Activated CD8-positive, alpha-beta memory T cell treated with anti-CD3 and anti-CD28 coated beads, Interleukin-2, amount 50 U/mL, for 24 hours (primary cell): Measurements from ENCODE around the gene ST3GAL6.

Experiments used
- DNase-seq: peaks from one replicate; pipeline ENCODE4 v3.0.0-alpha.2; 2020; ENCODE audit errors: extremely low read depth

ST3GAL6 gene

DNA sequence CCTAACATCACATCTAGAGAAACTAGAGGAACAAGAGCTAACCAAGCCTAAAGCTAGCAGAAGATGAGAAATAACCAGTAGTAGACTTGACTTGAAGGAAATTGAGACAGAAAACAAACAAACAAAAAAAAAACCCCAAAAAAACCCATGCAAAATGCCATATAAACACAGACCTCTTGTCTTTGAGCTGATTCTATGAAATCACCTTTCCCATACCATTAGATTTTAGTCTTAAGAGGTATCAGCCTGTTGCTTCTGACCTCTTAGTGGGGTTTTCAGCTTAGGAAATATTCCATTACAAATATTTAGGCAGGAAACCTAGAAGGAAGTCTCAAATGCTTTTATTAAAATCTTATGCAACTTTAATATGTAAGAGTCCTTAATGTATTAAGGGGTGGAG is 23.9 kb upstream of the ST3GAL6 start:
- no peak for DNase-seq

DNA sequence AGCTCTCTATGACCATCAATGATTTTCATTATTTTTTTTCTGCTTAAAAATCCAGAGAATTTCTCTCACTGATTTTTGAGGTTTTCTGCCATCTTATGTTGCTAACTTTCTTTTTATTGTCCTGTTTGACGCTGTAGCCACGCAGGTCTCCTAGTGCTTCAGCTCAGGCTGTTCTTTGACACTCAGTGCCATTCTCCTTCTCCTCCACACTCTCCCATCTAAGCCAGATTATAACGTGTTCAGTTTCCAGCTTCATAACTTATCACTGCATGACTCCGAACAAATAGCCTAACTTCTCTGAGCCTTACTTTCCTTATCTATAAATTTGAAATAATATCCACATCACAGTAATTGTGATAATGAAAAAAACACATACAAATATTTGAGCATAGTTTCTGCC is 22.8 kb upstream of the ST3GAL6 start:
- no peak for DNase-seq

DNA sequence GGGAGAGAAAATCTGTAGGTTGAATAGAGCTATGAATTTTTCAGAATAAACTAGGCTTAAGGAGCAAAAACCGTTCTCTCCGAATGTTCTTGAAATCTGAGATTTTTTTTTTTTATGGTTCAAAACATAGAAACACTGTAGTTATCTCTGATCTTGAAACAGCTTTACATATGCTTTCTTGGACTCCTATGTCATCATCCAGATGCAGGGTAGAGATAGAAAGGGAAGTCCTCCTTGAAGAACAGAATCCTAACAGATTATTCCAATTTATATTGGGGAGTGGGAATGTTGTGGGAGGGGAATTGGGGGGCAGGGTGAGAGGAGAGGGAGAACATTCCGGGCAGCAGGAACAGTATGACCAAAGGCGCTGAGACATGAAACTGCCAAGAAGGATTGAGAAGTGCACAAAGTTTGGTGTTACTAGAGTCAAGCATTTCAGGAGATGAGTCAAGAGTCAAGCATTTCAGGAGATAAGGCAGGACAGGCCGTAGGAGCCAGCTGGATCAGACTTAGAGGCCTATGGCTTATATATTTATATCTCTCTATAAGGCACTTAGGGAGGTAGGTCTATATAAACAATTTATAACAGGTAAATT is 21.9 kb upstream of the ST3GAL6 start:
- DNase-seq, result no peak

DNA sequence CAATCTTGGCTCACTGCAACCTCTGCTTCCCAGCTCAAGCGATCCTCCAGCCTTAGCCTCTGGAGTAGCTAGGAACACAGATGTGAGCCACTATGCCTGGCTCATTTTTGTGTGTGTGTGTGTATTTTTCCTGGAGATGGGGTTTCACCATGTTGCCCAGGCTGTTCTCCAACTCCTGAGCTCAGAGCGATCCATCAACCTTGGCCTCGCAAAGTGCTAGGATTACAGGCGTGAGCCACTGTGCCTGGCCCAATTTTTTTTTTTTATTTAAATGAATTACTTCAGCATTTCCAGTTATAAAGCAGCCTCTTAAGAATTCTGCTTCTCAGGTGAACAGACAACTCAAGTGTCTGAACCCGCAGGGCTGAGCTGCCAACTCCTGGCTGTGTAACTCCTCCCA is 20.1 kb upstream of the ST3GAL6 start:
- DNase-seq, result no peak

DNA sequence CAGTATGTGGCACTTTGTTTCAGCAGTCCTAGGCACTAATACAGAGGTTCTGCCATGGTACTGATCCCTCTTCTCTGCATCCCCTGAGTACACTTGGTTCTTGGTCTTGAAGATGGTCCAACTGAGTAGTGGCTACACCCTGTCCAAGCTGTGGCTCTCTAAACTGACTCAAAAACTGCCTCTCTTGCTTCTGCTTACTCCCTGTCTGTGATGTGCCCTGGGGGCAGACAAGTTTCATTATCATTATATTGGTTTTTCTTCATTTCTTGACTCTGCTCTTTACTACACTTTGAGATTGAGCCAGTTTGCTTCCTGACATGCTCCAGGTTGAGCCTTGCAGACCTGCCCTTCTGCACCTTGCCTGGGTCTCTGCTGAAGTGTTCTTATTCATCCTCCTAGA is 18.9 kb upstream of the ST3GAL6 start:
- DNase-seq, result no peak

DNA sequence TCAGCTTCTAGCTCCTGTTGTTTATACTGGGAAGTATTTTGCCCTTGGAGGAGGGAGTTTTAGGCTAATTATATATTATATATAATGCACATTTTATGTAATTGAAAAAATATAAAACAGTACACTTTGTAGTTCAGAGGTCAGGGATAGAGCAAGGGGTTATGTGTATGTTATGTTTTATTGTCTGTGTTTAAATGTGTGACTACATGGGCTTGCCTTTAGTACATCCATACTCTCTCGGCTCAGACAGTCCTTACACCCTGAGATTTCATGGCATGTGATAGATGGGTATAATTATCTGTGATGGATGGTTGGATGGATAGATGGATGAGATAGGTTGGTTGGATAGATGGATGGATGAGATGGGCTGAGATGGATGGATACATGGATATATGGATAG is 17.4 kb upstream of the ST3GAL6 start:
- DNase-seq, result no peak

DNA sequence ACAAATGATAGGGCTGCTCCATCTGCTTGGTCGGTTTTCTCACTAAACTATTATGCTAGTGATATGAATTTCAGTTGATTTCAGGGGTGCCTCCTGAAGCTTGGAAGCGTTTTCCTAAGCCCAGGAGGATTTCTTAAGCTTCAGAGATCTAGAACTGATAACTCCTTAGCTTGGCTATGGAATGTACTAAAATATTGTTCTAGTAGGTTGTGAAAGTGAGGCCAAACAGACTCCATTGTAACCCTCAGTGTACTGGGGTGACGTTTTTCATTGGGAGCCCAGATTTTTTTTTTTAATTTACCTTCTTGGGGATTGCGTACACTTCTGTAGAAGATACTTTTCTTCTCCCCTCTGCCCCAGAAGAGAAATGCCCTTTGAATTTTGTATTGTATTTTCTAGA is 17.0 kb upstream of the ST3GAL6 start:
- DNase-seq, result no peak

DNA sequence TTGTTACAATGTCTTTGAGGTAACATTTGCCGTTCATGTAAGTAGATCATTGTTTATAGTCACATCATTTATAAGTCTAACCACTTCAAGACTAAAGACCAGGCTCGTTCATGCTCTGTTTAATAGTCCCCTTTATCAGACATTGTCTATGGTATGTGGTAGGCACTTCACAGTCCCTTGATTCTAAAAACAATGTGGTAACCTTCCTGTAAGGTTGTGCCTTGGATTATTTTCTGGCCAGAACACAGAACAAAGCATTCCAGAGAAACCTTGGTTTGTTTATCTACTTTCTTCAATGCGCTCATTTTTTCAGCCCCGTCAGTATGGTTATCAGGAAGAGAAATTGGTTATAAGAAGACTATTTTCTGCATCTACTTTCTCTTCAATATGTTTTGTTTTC is 16.3 kb upstream of the ST3GAL6 start:
- DNase-seq, result no peak

DNA sequence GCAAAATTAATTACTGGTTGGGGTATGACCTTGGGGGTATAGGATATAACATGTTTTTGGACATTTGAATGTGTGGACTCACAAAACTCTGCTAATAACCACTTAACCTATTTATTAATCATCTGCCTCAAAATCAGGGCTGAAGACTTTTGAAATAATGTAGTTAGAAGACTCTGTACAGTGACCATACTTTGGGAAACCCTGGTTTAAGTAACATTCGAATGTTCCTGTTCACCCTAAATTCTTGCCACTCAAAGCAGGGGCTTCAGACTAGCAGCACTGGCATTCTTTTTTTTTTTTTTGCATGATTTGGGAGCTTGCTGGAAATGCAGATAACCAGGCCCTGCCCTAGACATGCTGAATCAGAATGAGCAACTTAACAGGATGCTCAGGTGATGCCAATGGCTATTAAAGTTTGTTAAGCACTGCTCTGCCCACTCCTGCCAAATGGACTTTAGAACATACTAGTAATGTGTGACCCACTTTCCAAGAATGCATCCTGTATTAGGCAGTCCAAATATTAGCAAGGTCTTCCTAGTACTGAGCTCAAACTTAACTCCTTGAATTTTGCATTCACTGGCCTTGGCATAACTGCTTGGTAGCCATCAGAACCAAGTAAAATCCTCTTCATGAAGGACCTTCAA is 12.7 kb upstream of the ST3GAL6 start:
- no peak for DNase-seq

DNA sequence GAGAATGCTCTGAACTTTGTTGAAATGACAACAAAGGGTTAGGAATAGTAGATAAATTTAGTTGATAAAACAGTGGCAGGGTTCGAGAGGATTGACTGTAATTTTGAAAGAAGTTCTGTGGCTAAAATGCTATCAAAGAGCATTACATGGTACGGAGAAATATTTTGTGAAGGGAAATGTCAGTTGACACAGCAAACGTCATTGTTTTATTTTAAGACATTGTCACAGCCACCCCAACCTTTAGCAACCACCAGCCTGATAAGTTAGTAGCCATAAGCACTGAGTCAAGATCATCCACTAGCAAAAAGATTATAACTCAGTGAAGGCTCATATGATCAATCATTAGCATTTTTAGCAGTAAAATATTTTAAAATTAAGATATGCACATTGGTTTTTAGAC is 8.7 kb upstream of the ST3GAL6 start:
- DNase-seq, result no peak

DNA sequence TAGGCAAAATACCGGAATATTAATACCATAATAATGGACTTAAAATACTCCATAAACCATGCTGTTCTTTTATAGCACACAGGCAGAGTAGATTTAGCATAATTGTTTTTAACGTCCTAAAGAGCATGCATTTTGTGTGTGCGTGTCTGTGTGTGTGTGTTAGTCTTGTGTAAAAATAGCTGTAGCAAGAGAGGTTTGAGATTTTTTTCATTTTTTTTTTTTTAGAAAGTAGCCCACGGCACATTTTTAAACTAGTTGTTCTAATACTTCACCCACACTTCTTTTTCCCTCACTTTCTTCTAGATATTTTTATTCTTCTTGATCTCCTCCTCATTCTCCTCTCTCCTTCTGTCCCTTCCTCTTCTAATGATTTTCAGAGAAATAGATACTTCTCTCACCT is 7.5 kb upstream of the ST3GAL6 start:
- no peak for DNase-seq

DNA sequence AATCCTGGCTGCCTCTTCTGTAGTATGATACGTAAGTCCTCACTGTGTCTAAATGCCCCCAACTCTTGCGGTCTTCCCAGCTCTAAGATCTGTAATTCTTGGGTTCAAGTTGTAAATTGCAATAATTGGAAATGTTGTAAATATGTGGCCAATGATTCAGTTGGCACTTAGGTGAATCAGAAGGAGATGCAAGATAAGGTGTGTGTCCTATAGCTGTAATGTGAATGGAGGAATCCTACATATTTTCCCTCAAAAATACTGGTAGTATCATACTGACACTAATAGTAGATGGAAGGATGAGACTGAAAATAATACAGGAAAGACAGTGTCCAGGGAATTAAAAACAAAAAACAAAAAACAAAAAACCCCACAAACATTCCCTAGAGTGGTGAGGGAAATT is 3.5 kb upstream of the ST3GAL6 start:
- DNase-seq, result no peak

DNA sequence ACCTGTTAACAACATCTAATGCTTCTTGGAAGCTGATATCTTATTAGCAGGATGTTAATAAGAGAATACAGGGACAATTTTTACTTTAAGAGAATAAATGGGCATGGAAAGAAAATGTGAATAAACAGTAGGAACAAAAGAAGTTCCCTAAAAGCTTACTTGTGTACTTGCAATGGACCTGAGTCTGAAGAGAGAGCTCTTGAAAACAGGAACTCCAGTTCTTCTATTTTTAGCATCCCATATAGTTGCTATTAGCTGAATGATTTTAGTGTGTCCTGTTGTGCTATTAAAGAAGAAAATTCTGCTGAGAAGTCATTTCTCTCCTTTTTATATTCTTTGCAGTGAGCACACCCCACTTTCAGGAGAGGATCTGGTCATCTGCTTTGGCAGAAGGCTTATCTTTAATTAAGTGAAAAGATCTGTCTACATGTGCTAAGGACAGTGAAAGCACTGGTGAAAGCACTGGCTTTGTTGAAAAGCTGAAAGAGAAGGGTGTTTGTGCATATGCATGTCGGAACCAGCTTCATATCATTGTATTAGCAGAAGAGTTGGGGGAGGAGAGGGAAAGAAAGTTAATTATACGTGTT is 1.4 kb upstream of the ST3GAL6 start:
- no peak for DNase-seq

DNA sequence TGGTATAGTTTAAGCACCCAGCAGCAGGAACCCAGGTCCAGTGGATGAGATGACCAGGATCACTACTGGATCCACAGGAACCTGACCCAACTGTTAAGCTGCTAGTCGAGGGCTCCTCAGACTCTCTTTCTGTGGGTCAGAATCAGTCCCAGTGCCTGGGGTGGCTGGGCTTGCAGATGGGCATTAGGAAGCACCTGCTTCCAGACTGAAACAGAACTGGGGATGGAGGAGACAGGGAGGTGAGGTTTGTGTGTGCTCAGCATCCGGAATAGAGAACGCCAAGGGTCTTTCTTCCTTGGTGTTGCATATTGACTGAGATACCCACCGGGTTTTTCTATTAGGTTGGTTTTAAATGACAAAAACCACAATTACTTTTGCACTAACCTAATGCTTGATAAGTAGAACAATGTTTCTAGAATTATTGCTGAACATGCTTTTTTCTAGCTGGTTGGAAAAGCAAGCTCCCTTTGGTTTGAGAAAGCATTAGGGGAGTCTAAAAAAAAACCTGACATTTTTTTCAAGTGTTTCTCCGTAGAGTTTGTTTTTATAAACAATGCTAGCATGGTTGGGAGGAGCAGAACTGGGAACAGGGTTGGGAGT is 779 bp downstream of the ST3GAL6 start:
- no peak for DNase-seq

DNA sequence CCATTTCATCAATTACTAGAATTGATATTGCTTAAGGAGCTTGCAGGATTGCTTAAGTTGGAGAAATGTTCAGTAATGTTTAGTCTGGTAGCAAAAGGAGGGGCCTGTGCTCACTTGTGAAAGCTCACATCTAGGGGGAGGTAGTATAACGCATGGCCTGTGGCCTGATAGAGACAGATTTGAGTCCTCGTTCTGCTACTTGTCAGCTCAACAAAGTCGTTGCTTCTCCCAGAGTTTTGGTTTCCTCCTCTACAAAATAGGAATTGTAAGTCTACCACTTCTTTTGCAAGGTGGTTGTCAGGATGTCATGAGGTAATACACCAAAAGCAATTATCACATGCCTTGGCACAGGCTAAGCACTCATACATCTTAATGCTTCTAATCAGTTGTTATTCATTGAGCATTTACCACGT is 1.3 kb downstream of the ST3GAL6 start:
- DNase-seq, result no peak

DNA sequence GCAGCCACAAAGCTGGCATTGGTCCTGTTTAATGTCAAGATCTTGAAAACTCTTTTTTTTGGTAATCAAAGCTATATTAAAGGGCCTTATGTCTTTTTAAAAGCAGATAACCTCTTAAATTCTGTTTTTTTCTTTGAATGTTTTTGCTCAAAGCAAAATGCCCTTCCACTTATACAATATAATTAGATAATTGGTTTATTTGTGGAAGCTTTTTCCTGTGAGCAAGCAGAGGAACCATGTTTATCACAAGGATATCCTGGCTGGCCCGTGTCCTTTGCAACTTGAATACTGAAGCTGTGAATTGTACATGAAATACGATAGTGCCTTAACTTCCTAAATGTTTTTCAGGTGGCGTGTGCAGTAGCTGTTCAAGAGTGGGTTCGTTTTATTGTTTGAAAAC is 2.6 kb downstream of the ST3GAL6 start:
- DNase-seq, result no peak

DNA sequence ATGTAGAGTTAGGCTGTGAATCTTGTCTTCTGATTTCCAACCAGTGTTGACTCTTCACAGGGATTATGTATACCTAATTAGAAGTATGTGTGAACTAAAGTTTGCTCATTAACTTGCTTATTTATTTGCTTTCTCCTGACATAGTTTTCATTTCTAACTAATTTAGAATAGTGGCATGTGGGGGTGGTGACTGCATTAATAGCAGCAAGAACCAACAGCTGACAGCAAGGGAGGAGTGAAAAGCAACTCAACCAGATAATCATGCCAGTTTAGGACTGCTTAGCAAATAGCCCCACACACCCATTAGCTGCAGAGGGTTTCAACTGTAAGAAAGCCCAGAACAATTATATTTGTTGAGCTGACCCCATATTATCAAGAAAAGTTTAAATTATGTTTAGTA is 3.8 kb downstream of the ST3GAL6 start:
- no peak for DNase-seq

DNA sequence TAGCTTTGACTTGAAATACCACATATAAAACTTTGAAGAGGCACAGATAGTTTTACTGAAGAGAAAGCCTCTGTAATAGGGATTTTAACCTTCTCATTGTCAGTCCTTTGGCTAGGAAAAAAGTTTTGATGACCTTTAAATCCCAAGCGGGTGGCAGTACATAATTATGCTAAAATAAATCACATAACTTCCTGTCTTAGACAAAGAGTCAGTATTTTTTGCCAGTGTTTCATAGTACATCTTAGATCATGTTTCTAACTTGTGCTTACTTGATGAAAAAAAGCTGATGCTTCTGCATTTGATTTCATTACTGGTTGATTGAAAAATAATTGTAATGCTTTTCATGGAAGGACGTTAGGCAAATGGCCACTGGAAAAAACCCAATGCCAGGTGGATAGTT is 5.8 kb downstream of the ST3GAL6 start:
- no peak for DNase-seq

DNA sequence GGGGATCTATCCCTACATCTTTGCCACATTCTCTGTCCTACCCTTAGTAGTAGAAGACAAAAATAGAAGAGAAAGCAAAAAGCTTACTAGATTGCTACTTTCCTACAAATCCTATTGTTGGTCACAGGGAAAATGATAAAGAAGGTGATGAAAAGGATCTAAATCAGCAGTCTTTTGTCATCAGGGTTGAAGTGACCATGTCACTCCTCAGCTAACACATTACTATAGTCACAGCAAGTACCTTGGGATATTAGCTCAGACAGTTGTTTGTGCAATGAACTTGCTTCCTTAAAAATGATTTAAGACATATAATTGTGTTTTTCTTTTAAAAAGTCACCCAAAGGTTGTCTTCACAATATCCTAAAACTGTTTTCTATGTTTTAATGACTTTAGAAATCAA is 6.3 kb downstream of the ST3GAL6 start:
- DNase-seq, result no peak

DNA sequence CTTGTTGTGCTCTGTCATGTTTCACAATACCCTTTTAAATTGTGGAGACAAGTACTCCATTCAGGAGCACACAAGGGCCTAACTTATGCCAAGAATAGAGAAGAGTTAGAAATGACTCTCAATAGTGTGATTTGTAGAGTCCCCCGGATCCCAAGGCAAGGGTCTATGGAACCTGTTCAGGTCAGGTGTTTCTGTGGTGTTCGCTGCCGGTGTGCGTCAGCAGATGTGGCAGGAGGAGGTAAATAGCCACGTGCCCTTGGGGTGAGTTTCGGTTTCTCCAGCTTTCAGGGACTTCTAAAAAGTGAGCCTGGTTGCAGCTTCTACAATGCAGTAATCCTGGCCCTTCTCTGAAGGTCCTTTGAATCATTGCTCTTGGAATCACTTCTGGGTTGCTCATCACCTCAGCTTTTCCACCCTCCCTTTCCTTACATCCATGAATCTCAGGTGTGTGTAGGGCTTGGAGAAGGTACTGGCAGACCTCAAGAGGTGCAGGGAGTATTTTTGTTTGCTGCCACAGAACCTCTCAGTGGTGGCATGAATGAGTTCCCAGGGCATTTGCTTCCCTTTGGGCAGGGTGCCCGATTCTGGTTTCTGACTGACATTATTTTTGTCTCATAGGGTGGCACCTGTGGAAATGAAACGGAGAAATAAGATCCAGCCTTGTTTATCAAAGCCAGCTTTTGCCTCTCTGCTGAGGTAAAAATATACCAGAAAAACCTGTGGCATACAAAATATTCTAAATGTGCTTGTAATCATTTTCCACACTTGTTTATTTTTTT is 7.3 kb downstream of the ST3GAL6 start:
- no peak for DNase-seq

DNA sequence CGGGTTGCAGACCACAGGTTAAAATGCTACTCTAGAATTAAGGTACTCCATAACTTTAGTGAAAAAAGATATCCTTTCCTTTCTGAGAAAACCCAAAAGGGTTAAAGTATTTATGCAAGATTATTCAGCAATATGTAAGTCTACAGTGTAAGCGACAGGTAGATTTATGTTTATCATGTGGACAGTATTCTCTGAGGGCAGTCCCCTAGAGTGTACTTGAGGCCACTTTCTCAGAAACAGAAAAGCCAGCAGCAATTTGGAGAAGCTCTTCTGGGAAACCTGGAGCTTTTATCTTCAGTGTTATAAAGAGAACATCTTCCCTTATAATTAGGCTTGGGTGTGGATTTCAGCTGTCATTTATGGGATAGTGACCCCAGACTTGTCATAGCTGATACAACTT is 8.9 kb downstream of the ST3GAL6 start:
- DNase-seq, result no peak

DNA sequence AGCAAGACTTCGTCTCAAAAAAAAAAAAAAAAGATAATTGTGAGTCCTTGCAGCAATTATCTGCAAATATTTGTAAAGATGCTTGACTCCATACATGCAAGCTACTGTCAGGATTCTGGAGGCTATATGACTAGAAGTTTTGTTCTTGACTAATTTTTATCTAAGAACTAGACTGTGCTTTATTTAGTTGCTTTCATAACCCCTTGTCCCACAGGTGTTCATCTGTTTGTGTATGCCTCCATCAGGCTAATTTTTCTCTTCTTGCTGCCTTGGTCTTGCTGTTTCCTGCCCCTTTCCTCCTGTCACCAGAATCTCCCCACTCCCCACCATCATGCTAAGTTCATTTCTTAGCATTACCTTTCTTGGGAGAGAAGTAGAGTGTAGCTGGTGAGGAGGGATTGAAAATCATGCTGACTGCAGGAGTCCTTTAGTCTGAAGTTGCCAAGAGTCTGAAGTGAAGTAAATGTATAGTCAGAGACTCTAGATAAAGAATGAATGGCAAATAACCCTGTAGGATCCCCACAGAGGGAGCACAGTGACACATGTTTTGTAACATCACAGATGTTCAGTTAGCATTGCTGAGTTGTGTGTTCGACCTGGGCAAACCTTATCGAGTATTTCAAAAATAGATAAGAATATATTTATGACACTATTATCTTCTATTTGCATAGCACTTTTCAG is 12.5 kb downstream of the ST3GAL6 start:
- no peak for DNase-seq
